WTC11 (cell line): ENCODE data around the gene PLCH2. TPM values are rescaled to one million over a fixed set of nuclear protein-coding genes. Genes with fewer than 3 reads are reported as not detected.

Source experiments
- ATAC-seq: fragments of 200-7000 bp; cut with Tn5 transposase; 2 replicates; pipeline ENCODE4 v1.10.0; 2021; ENCODE audit warnings: mild to moderate bottlenecking, moderate library complexity
- CTCF ChIA-PET: fragments of 300-600 bp; sonication (Branson Sonifier 250); formaldehyde crosslinking; loops from one replicate; lab custom pipeline; 2021; ENCODE audit warnings: antibody characterized with exemption; lab: Charles Lee
- POLR2A ChIA-PET: fragments of 350-600 bp; sonication (Branson Sonifier 250); formaldehyde crosslinking; loops from one replicate; lab custom pipeline; 2021; ENCODE audit warnings: antibody characterized with exemption; lab: Charles Lee
- DNase-seq: peaks from one replicate; pipeline ENCODE4 v3.0.0; 2021; ENCODE audit warnings: low spot score
- H3K27ac Mint-ChIP-seq: 2 replicates; pipeline ENCODE4 v1.8.0; 2021; ENCODE audit warnings: mixed read lengths
- H3K27me3 Mint-ChIP-seq: 2 replicates; pipeline ENCODE4 v1.8.0; 2021; ENCODE audit warnings: low read depth, mild to moderate bottlenecking, moderate library complexity, mixed read lengths
- H3K36me3 Mint-ChIP-seq: 2 replicates; pipeline ENCODE4 v1.8.0; 2021; ENCODE audit warnings: mixed read lengths
- H3K4me1 Mint-ChIP-seq: 2 replicates; pipeline ENCODE4 v1.8.0; 2022; ENCODE audit warnings: mixed read lengths
- H3K4me3 Mint-ChIP-seq: 2 replicates; pipeline ENCODE4 v1.8.0; 2021; ENCODE audit warnings: mild to moderate bottlenecking, moderate library complexity, mixed read lengths
- H3K9me3 Mint-ChIP-seq: 2 replicates; pipeline ENCODE4 v1.8.0; 2021; ENCODE audit warnings: mixed read lengths
- AFF4 ChIP-seq: sonication (generic); formaldehyde crosslinking; IDR thresholded peaks from 2 replicates; pipeline ENCODE4 v1.8.1; 2023; ENCODE audit warnings: mild to moderate bottlenecking, missing genetic modification reagents, borderline replicate concordance
- AR ChIP-seq: fragments of 250-450 bp; sonication (Bioruptor Pico); IDR thresholded peaks from 2 replicates; pipeline ENCODE4 v1.9.0; 2021; ENCODE audit warnings: mild to moderate bottlenecking
- ATF2 ChIP-seq: sonication (generic); formaldehyde crosslinking; IDR thresholded peaks from 2 replicates; pipeline ENCODE4 v1.8.1; 2022; ENCODE audit warnings: low read depth, missing genetic modification reagents, borderline replicate concordance
- ATF3 ChIP-seq: sonication (generic); formaldehyde crosslinking; conservative IDR thresholded peaks from 2 replicates; pipeline ENCODE4 v1.8.1; 2022; ENCODE audit warnings: mild to moderate bottlenecking, missing genetic modification reagents
- ATF6 ChIP-seq: sonication (generic); formaldehyde crosslinking; IDR thresholded peaks from 2 replicates; pipeline ENCODE4 v1.8.1; 2023; ENCODE audit warnings: mild to moderate bottlenecking, missing genetic modification reagents
- CBFB ChIP-seq: sonication (generic); formaldehyde crosslinking; IDR thresholded peaks from 2 replicates; pipeline ENCODE4 v1.8.1; 2022; ENCODE audit warnings: mild to moderate bottlenecking, low read depth, missing genetic modification reagents
- CTCF ChIP-seq: fragments of 200-600 bp; IDR thresholded peaks from 2 replicates; pipeline ENCODE4 v1.8.0; 2022; ENCODE audit warnings: antibody characterized with exemption
- E2F5 ChIP-seq: sonication (generic); formaldehyde crosslinking; IDR thresholded peaks from 2 replicates; pipeline ENCODE4 v1.8.1; 2022; ENCODE audit warnings: mild to moderate bottlenecking, moderate library complexity, missing genetic modification reagents
- ELF4 ChIP-seq: sonication (generic); formaldehyde crosslinking; IDR thresholded peaks from 2 replicates; pipeline ENCODE4 v1.8.1; 2022; ENCODE audit warnings: low read depth, mild to moderate bottlenecking, moderate library complexity, missing genetic modification reagents
- EMX1 ChIP-seq: fragments of 250-450 bp; sonication (Bioruptor Pico); IDR thresholded peaks from 2 replicates; pipeline ENCODE4 v1.8.0; 2021; ENCODE audit warnings: mild to moderate bottlenecking
- FOXP1 ChIP-seq: sonication (generic); formaldehyde crosslinking; IDR thresholded peaks from 2 replicates; pipeline ENCODE4 v1.8.0; 2022; ENCODE audit warnings: missing genetic modification reagents, mild to moderate bottlenecking, moderate library complexity, borderline replicate concordance
- HMGA2 ChIP-seq: fragments of 250-450 bp; sonication (Bioruptor Pico); IDR thresholded peaks from 2 replicates; pipeline ENCODE4 v1.4.0; 2021; ENCODE audit warnings: mild to moderate bottlenecking, moderate library complexity
- NR1H2 ChIP-seq: sonication (generic); formaldehyde crosslinking; IDR thresholded peaks from 2 replicates; pipeline ENCODE4 v1.9.0; 2021; ENCODE audit warnings: mild to moderate bottlenecking, moderate library complexity, missing genetic modification reagents
- NR3C1 ChIP-seq: sonication (generic); formaldehyde crosslinking; conservative IDR thresholded peaks from 2 replicates; pipeline ENCODE4 v1.8.1; 2023; ENCODE audit warnings: low read depth, mild to moderate bottlenecking, missing genetic modification reagents
- OVOL2 ChIP-seq: fragments of 250-450 bp; sonication (Bioruptor Pico); IDR thresholded peaks from 2 replicates; pipeline ENCODE4 v1.9.0; 2021; ENCODE audit warnings: mild to moderate bottlenecking, borderline replicate concordance
- ZNF138 ChIP-seq: sonication (generic); formaldehyde crosslinking; conservative IDR thresholded peaks from 2 replicates; pipeline ENCODE4 v1.8.1; 2022; ENCODE audit warnings: mild to moderate bottlenecking, moderate library complexity, missing genetic modification reagents
- ZNF425 ChIP-seq: fragments of 250-450 bp; sonication (Bioruptor Pico); conservative IDR thresholded peaks from 2 replicates; pipeline ENCODE4 v1.9.0; 2021; ENCODE audit warnings: mild to moderate bottlenecking
- total RNA-seq: library from RNA; stranded (reverse); gene quantifications from 3 replicates; pipeline ENCODE4 v1.2.3, GENCODE V29; 2021

PLCH2 gene
- total RNA-seq, 1 experiment from 2014 or later: 0.17 TPM

- no peak overlapping the region for H3K27ac Mint-ChIP-seq
- TF ChIP-seq ATF6 (CRISPR knock-in tag) (no peak), NR1H2 (CRISPR knock-in tag) (no peak), ZNF138 (CRISPR knock-in tag) (no peak), AR (CRISPR knock-in tag) (no peak), EMX1 (CRISPR knock-in tag) (no peak), HMGA2 (CRISPR knock-in tag) (no peak), ZNF425 (CRISPR knock-in tag) (no peak), NR3C1 (no peak), ATF3 (CRISPR knock-in tag) (no peak), OVOL2 (CRISPR knock-in tag) (no peak)
- DNase-seq (no peak), ATAC-seq (no peak)
- peaks cover 29% of the 10 kb centered on the region for H3K27me3 Mint-ChIP-seq
- H3K36me3 Mint-ChIP-seq: no peaks in the 10 kb centered on the region
- CTCF ChIA-PET: interaction anchor here (1.3 to 1.9 kb wide), 3 partner anchors 16 to 103 kb away, joined by 3 to 9 read pairs (median 4); no protein-coding TSS in a partner anchor
- H3K4me3 Mint-ChIP-seq: no peak overlapping the region
- POLR2A ChIA-PET: no interaction called here
- no peaks in the 10 kb centered on the region for H3K9me3 Mint-ChIP-seq
- H3K4me1 Mint-ChIP-seq: no peaks in the 10 kb centered on the region
These were observed 30.3 kb upstream of the PLCH2 start for GRCh38 chr1:2445823-2446215.

- CTCF ChIA-PET: interaction anchor here (0.9 to 1.9 kb wide), 5 partner anchors 16 to 102 kb away, joined by 3 to 9 read pairs (median 4); no protein-coding TSS in a partner anchor
- H3K36me3 Mint-ChIP-seq: no peaks in the 10 kb centered on the region
- DNase-seq: no peak
- H3K27me3 Mint-ChIP-seq: peaks cover 29% of the 10 kb centered on the region
- no peak overlapping the region for H3K27ac Mint-ChIP-seq
- POLR2A ChIA-PET: no interaction called here
- no peaks in the 10 kb centered on the region for H3K9me3 Mint-ChIP-seq
- no peaks in the 10 kb centered on the region for H3K4me1 Mint-ChIP-seq
- H3K4me3 Mint-ChIP-seq: no peak overlapping the region
- no peak for ATAC-seq
- TF ChIP-seq E2F5: no peak
- no peak for TF ChIP-seq AFF4 (CRISPR knock-in tag)
- no peak for TF ChIP-seq FOXP1 (CRISPR knock-in tag)
- TF ChIP-seq CBFB: no peak
- TF ChIP-seq HMGA2 (CRISPR knock-in tag): no peak
- no peak for TF ChIP-seq ELF4
- no peak for TF ChIP-seq CTCF
- TF ChIP-seq ATF2 (CRISPR knock-in tag): no peak
These were observed 29.7 kb upstream of the PLCH2 start for GRCh38 chr1:2446394-2446793.
